HepG2 (cell line): ENCODE data around the gene MPZ.

Source experiments
- E2F5 ChIP-seq: sonication (generic); formaldehyde crosslinking; conservative IDR thresholded peaks from 2 replicates; pipeline ENCODE4 v1.4.0; 2020; ENCODE audit warnings: missing genetic modification reagents
- ISL2 ChIP-seq: sonication (generic); formaldehyde crosslinking; IDR thresholded peaks from 2 replicates; pipeline ENCODE4 v1.5.0; 2020; ENCODE audit warnings: missing genetic modification reagents
- KDM1A ChIP-seq: IDR thresholded peaks from 2 replicates; pipeline ENCODE4 v1.6.1; 2016; ENCODE audit warnings: missing compliant biosample characterization
- KLF11 ChIP-seq: IDR thresholded peaks from 2 replicates; pipeline ENCODE4 v1.6.1; 2016; ENCODE audit warnings: missing compliant biosample characterization
- RAD21 ChIP-seq: fragments of 450-650 bp; formaldehyde crosslinking; IDR thresholded peaks from 2 replicates; pipeline ENCODE4 v1.5.0; 2020; ENCODE audit warnings: mild to moderate bottlenecking
- SP2 ChIP-seq: sonication (generic); formaldehyde crosslinking; IDR thresholded peaks from 2 replicates; pipeline ENCODE4 v1.5.1; 2020; ENCODE audit warnings: mild to moderate bottlenecking, missing genetic modification reagents
- TBP ChIP-seq: sonication (generic); formaldehyde crosslinking; IDR thresholded peaks from 2 replicates; pipeline ENCODE4 v1.5.0; 2020; ENCODE audit warnings: missing genetic modification reagents
- ZBTB7B ChIP-seq: sonication (generic); formaldehyde crosslinking; IDR thresholded peaks from 2 replicates; pipeline ENCODE4 v1.4.0; 2020; ENCODE audit warnings: missing genetic modification reagents
- ZFP36 ChIP-seq: fragments of 150-350 bp; IDR thresholded peaks from 2 replicates; pipeline ENCODE4 v1.6.1; 2018; ENCODE audit warnings: borderline replicate concordance, low read length, low read depth; ENCODE audit not compliant: partially characterized antibody

GRCh38 chr1:161313554-161314200 is 3.9 kb upstream of the MPZ start:
- TF ChIP-seq KDM1A (CRISPR knock-in tag) (no peak), SP2 (no peak), RAD21 (CRISPR knock-in tag) (no peak), E2F5 (CRISPR knock-in tag) (no peak), ISL2 (CRISPR knock-in tag) (no peak), ZFP36 (no peak), ZBTB7B (CRISPR knock-in tag) (no peak), TBP (no peak), KLF11 (CRISPR knock-in tag) (no peak)
